HCT116 (cell line): ENCODE measurements around the gene DTD1. TPM values are rescaled to one million over a fixed set of nuclear protein-coding genes. Genes with fewer than 3 reads are reported as not detected.

Experiments used
- ATAC-seq: fragments of 200-7000 bp; cut with Tn5 transposase; 2 replicates; pipeline ENCODE4 v1.9.1; 2020; ENCODE audit warnings: mild to moderate bottlenecking, moderate library complexity
- BruUV-seq: library from RNA; stranded (reverse); fragments of 400-500 nt; replicated peaks from 2 replicates; lab custom pipeline; 2021; lab: Mats Ljungman, UMichigan
- CTCF ChIA-PET: fragments of 300-600 bp; sonication (Branson Sonifier 250); formaldehyde crosslinking; loops from one replicate; lab custom pipeline; 2021; ENCODE audit warnings: antibody characterized with exemption; lab: Charles Lee
- POLR2A ChIA-PET: fragments of 300-600, 350-600 bp; sonication (Branson Sonifier 250); formaldehyde crosslinking; loops from one replicate; lab custom pipeline; 2021; ENCODE audit warnings: antibody characterized with exemption; lab: Charles Lee
- RAD21 ChIA-PET, 2 experiments: fragments of 300-600 bp; sonication (Branson Sonifier 250); formaldehyde crosslinking; loops; one replicate each; lab custom pipeline; 2023; ENCODE audit warnings: low total read pairs in 2 of 2; ENCODE audit not compliant: uncharacterized antibody in 2 of 2, unreplicated experiment in 2 of 2, low non-redundant PET in 1 of 2; lab: Charles Lee
- DNase-seq: peaks from one replicate; pipeline ENCODE4 v3.0.0-alpha.2; 2010; ENCODE audit warnings: low read depth, low spot score
- H2AFZ ChIP-seq: fragments of 200-600 bp; shearing (Covaris generic), sonication (generic); 2 replicates; pipeline ENCODE4 v1.6.1; 2017; ENCODE audit warnings: low read depth, mixed run types, mixed read lengths, antibody characterized with exemption, low read length; ENCODE audit not compliant: poor library complexity, severe bottlenecking
- H3K27ac ChIP-seq: 2 replicates; pipeline ENCODE4 v1.5.1; 2012; ENCODE audit warnings: low read depth, low read length
- H3K27me3 ChIP-seq: fragments of 200-600 bp; sonication (generic); 2 replicates; pipeline ENCODE4 v1.6.1; 2016; ENCODE audit warnings: mixed run types, low read length, mixed read lengths; ENCODE audit not compliant: insufficient read depth
- H3K36me3 ChIP-seq, 2 experiments: fragments of 200-500 bp in 1 of 2; fragments of 200-600 bp in 1 of 2; sonication (Bioruptor generic) in 1 of 2; sonication (generic) in 1 of 2; 2 replicates each; pipeline versions ENCODE4 v1.5.1 to v1.6.1; 2014 to 2016; ENCODE audit warnings: low read length in 2 of 2, inconsistent platforms in 1 of 2, mixed read lengths in 1 of 2, mixed run types in 1 of 2; ENCODE audit not compliant: insufficient read depth in 2 of 2, control insufficient read depth in 1 of 2
- H3K4me1 ChIP-seq, 2 experiments: fragments of 200-600 bp in 1 of 2; sonication (generic) in 1 of 2; 2 replicates each; pipeline versions ENCODE4 v1.5.1 to v1.6.1; 2012 to 2017; ENCODE audit warnings: low read length in 2 of 2, inconsistent platforms in 1 of 2, mild to moderate bottlenecking in 1 of 2, mixed read lengths in 1 of 2, mixed run types in 1 of 2, moderate library complexity in 1 of 2; ENCODE audit not compliant: insufficient read depth in 2 of 2, control insufficient read depth in 1 of 2
- H3K4me2 ChIP-seq: fragments of 200-600 bp; sonication (generic); 2 replicates; pipeline ENCODE4 v1.6.1; 2017; ENCODE audit warnings: mixed run types, low read length, mixed read lengths
- H3K4me3 ChIP-seq, 2 experiments: fragments of 200-600 bp in 1 of 2; sonication (generic) in 1 of 2; replicated peaks in 1 of 2; 2 replicates each; pipeline ENCODE4 v1.5.1; 2011 to 2016; ENCODE audit warnings: low read length in 2 of 2, control low read depth in 1 of 2, low read depth in 1 of 2, mild to moderate bottlenecking in 1 of 2, mixed read lengths in 1 of 2, mixed run types in 1 of 2
- H3K79me2 ChIP-seq: fragments of 200-600 bp; sonication (generic); 2 replicates; pipeline ENCODE4 v1.6.1; 2017; ENCODE audit warnings: mild to moderate bottlenecking, mixed run types, low read length, moderate library complexity, mixed read lengths; ENCODE audit not compliant: insufficient read depth
- H3K9ac ChIP-seq: fragments of 200-600 bp; sonication (generic); 2 replicates; pipeline ENCODE4 v1.6.1; 2016; ENCODE audit warnings: low read length, mixed read lengths
- H3K9me2 ChIP-seq: fragments of 200-600 bp; sonication (generic), shearing (Covaris generic); 2 replicates; pipeline ENCODE4 v1.6.1; 2017; ENCODE audit warnings: mixed run types, mild to moderate bottlenecking, moderate library complexity; ENCODE audit not compliant: insufficient read depth
- H3K9me3 ChIP-seq, 2 experiments: fragments of 200-500 bp in 1 of 2; fragments of 200-600 bp in 1 of 2; sonication (Bioruptor generic) in 1 of 2; sonication (generic) in 1 of 2; 2 replicates each; pipeline ENCODE4 v1.6.1; 2014 to 2017; ENCODE audit warnings: low read length in 2 of 2, mixed read lengths in 2 of 2, inconsistent platforms in 1 of 2, low read depth in 1 of 2, mild to moderate bottlenecking in 1 of 2, mixed run types in 1 of 2, moderate library complexity in 1 of 2; ENCODE audit not compliant: control insufficient read depth in 1 of 2, insufficient read depth in 1 of 2
- H4K20me1 ChIP-seq: fragments of 200-600 bp; sonication (generic), shearing (Covaris generic); 2 replicates; pipeline ENCODE4 v1.6.1; 2017; ENCODE audit warnings: mixed run types, mild to moderate bottlenecking, moderate library complexity; ENCODE audit not compliant: insufficient read depth
- ATF3 ChIP-seq: IDR thresholded peaks from 2 replicates; pipeline ENCODE4 v1.6.1; 2012
- CBX3 ChIP-seq: IDR thresholded peaks from 2 replicates; pipeline ENCODE4 v1.6.1; 2012; ENCODE audit warnings: low read depth
- CTCF ChIP-seq, 3 experiments: fragments of 200-600 bp in 1 of 3; sonication (generic) in 1 of 3; IDR thresholded peaks in 2 of 3; conservative IDR thresholded peaks in 1 of 3; 2 replicates each; pipeline ENCODE4 v1.5.1; 2012 to 2017; ENCODE audit warnings: low read depth in 2 of 3, low read length in 2 of 3, antibody characterized with exemption in 1 of 3, borderline replicate concordance in 1 of 3, control low read depth in 1 of 3, mild to moderate bottlenecking in 1 of 3, mixed read lengths in 1 of 3, mixed run types in 1 of 3, moderate library complexity in 1 of 3; ENCODE audit not compliant: insufficient read depth in 1 of 3
- EGR1 ChIP-seq: IDR thresholded peaks from 2 replicates; pipeline ENCODE4 v1.6.1; 2012; ENCODE audit warnings: low read depth
- EZH2 ChIP-seq: fragments of 200-600 bp; sonication (generic); IDR thresholded peaks from 2 replicates; pipeline ENCODE4 v1.6.1; 2017; ENCODE audit warnings: antibody characterized with exemption, mixed run types
- FOSL1 ChIP-seq: IDR thresholded peaks from 2 replicates; pipeline ENCODE4 v1.6.1; 2012; ENCODE audit warnings: low read depth
- JUND ChIP-seq: IDR thresholded peaks from 2 replicates; pipeline ENCODE4 v1.6.1; 2012
- MAX ChIP-seq: IDR thresholded peaks from 2 replicates; pipeline ENCODE4 v1.6.1; 2012
- POLR2A ChIP-seq: IDR thresholded peaks from 2 replicates; pipeline ENCODE4 v1.7.0; 2011; ENCODE audit warnings: borderline replicate concordance; ENCODE audit not compliant: insufficient read depth, insufficient read length; ENCODE audit errors: extremely low read depth
- POLR2AphosphoS5 ChIP-seq: IDR thresholded peaks from 2 replicates; pipeline ENCODE4 v1.6.1; 2011; ENCODE audit warnings: mild to moderate bottlenecking, low read depth, low read length, moderate library complexity
- RAD21 ChIP-seq: IDR thresholded peaks from 2 replicates; pipeline ENCODE4 v1.6.1; 2012; ENCODE audit warnings: low read depth, mild to moderate bottlenecking
- REST ChIP-seq: IDR thresholded peaks from 2 replicates; pipeline ENCODE4 v1.6.1; 2012; ENCODE audit warnings: low read depth
- SIN3A ChIP-seq: IDR thresholded peaks from 2 replicates; pipeline ENCODE4 v1.6.1; 2012; ENCODE audit warnings: low read depth
- SP1 ChIP-seq: IDR thresholded peaks from 2 replicates; pipeline ENCODE4 v1.6.1; 2012; ENCODE audit warnings: low read depth
- SRF ChIP-seq: IDR thresholded peaks from 2 replicates; pipeline ENCODE4 v1.6.1; 2012; ENCODE audit warnings: low read depth
- TCF7L2 ChIP-seq: IDR thresholded peaks from 2 replicates; pipeline ENCODE4 v1.7.0; 2011; ENCODE audit warnings: borderline replicate concordance, inconsistent platforms; ENCODE audit not compliant: insufficient read depth, insufficient read length; ENCODE audit errors: extremely low read depth
- YY1 ChIP-seq: IDR thresholded peaks from 2 replicates; pipeline ENCODE4 v1.6.1; 2011; ENCODE audit warnings: low read length, low read depth, moderate library complexity, mild to moderate bottlenecking; ENCODE audit not compliant: insufficient replicate concordance; ENCODE audit errors: extremely low read depth
- ZBTB33 ChIP-seq: IDR thresholded peaks from 2 replicates; pipeline ENCODE4 v1.6.1; 2011; ENCODE audit warnings: mild to moderate bottlenecking, low read length, moderate library complexity; ENCODE audit not compliant: insufficient replicate concordance; ENCODE audit errors: extremely low read depth
- ZFX ChIP-seq: fragments of 450-650 bp; IDR thresholded peaks from 2 replicates; pipeline ENCODE4 v1.6.1; 2017
- ZNF274 ChIP-seq: fragments of 200-500 bp; sonication (Bioruptor generic); IDR thresholded peaks from 2 replicates; pipeline ENCODE4 v1.6.1; 2014; ENCODE audit warnings: mild to moderate bottlenecking, low read depth, low read length, inconsistent platforms
- intact Hi-C: fragments of 100-400 bp; cut with micrococcal nuclease; formaldehyde crosslinking; loops from 2 replicates; pipeline ENCODE4 v1.10.0; 2022
- total RNA-seq: library from RNA; stranded (reverse); gene quantifications from one replicate; pipeline ENCODE4 v1.2.1, GENCODE V29; 2021; ENCODE audit not compliant: unreplicated experiment

The DTD1 gene
- total RNA-seq, 1 experiment from 2014 or later = 54.5 TPM

GRCh38 chr20:18596270-18596669 lies 8.4 kb downstream of the DTD1 start:
- no peaks in the 10 kb centered on the region for H4K20me1 ChIP-seq
- no peaks in the 10 kb centered on the region for H3K27me3 ChIP-seq
- H3K4me2 ChIP-seq = no peak overlapping the region
- CTCF ChIA-PET = no interaction called here
- H3K9me2 ChIP-seq = no peaks in the 10 kb centered on the region
- RAD21 ChIA-PET = no interaction called here
- intact Hi-C loops = no loop called here
- H3K9ac ChIP-seq = no peak overlapping the region
- H3K36me3 ChIP-seq = peaks cover 0 to 8% of the 10 kb centered on the region in 2 experiments; a peak in 2 of 4 replicates
- no TSS peak for BruUV-seq
- H3K9me3 ChIP-seq = no peaks in the 10 kb centered on the region
- H2AFZ ChIP-seq = no peak overlapping the region
- no peak overlapping the region for H3K27ac ChIP-seq
- ATAC-seq (no peak), DNase-seq (no peak)
- TF ChIP-seq ZFX (no peak), POLR2AphosphoS5 (no peak), JUND (no peak), EGR1 (no peak), ATF3 (no peak), SIN3A (no peak), REST (no peak), RAD21 (no peak), ZBTB33 (no peak), SRF (no peak), FOSL1 (no peak), SP1 (no peak), POLR2A (no peak), CTCF (IDR thresholded peaks at IDR 0.05 in 2 of 3, conservative IDR thresholded peaks at IDR 0.05 in 1 of 3; ENCODE audit: borderline replicate concordance in 1 of 3, insufficient read depth in 1 of 3, low read depth in 2 of 3, low read length in 2 of 3) (no peak), ZNF274 (no peak), YY1 (no peak), CBX3 (no peak), TCF7L2 (no peak), EZH2 (no peak), MAX (no peak)
- TF ChIP-seq, all 23 proteins: peak for 0
- H3K4me1 ChIP-seq = no peaks in the 10 kb centered on the region
- H3K4me3 ChIP-seq = no peak overlapping the region
- peaks cover 8% of the 10 kb centered on the region; the same call in 1 of the 2 replicates for H3K79me2 ChIP-seq
- POLR2A ChIA-PET = no interaction called here
